Measurements from ENCODE around the gene OSBPL3. TPM values are rescaled to one million over a fixed set of nuclear protein-coding genes. Genes with fewer than 3 reads are reported as not detected.

OSBPL3 gene
- total and polyA plus RNA-seq, 4 donors: 0.28 to 3.0 (median 1.1) TPM

DNA sequence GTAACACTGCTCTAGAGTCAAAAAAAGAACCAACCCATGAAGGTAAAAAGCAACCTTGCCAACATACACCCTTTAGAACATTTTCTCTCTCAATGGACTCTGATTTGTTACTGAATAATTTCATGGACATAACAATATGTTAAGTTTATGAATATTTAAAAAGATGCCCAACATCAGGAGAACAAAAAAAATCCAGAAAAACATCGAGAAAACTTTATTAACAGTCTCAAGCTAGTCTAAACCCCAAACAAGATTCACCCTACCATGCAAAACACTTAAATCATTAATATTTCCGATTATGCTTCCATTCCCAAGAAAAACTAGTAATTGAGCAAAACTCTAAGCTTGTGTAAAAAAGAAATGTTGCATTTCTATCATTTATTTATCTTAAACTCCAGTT is 46.7 kb downstream of the OSBPL3 start:
- WGBS: 88% methylated on average over 2 of the region's 2 CpGs
- DNase-seq (ENCODE audit: low spot score): no peak
- TF ChIP-seq RXRA (IDR thresholded peaks at IDR 0.05) (no peak), RAD21 (IDR thresholded peaks at IDR 0.05) (no peak), SP1 (IDR thresholded peaks at IDR 0.05) (no peak), HNF4G (IDR thresholded peaks at IDR 0.05) (no peak), NR2F2 (IDR thresholded peaks at IDR 0.05) (no peak), YY1 (IDR thresholded peaks at IDR 0.05) (no peak), FOXA2 (IDR thresholded peaks at IDR 0.05) (no peak), GABPA (IDR thresholded peaks at IDR 0.05 in 1 of 2, conservative IDR thresholded peaks at IDR 0.05 in 1 of 2) (no peak), FOXA1 (IDR thresholded peaks at IDR 0.05) (no peak), TAF1 (conservative IDR thresholded peaks at IDR 0.05) (no peak), EGR1 (IDR thresholded peaks at IDR 0.05; ENCODE audit: low read depth in 2 of 2) (no peak), HNF4A (conservative IDR thresholded peaks at IDR 0.05) (no peak)
- TF ChIP-seq, protein P1, sequence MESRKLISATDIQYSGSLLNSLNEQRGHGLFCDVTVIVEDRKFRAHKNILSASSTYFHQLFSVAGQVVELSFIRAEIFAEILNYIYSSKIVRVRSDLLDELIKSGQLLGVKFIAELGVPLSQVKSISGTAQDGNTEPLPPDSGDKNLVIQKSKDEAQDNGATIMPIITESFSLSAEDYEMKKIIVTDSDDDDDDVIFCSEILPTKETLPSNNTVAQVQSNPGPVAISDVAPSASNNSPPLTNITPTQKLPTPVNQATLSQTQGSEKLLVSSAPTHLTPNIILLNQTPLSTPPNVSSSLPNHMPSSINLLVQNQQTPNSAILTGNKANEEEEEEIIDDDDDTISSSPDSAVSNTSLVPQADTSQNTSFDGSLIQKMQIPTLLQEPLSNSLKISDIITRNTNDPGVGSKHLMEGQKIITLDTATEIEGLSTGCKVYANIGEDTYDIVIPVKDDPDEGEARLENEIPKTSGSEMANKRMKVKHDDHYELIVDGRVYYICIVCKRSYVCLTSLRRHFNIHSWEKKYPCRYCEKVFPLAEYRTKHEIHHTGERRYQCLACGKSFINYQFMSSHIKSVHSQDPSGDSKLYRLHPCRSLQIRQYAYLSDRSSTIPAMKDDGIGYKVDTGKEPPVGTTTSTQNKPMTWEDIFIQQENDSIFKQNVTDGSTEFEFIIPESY (IDR thresholded peaks at IDR 0.05): no peak
- TF ChIP-seq, protein P2, sequence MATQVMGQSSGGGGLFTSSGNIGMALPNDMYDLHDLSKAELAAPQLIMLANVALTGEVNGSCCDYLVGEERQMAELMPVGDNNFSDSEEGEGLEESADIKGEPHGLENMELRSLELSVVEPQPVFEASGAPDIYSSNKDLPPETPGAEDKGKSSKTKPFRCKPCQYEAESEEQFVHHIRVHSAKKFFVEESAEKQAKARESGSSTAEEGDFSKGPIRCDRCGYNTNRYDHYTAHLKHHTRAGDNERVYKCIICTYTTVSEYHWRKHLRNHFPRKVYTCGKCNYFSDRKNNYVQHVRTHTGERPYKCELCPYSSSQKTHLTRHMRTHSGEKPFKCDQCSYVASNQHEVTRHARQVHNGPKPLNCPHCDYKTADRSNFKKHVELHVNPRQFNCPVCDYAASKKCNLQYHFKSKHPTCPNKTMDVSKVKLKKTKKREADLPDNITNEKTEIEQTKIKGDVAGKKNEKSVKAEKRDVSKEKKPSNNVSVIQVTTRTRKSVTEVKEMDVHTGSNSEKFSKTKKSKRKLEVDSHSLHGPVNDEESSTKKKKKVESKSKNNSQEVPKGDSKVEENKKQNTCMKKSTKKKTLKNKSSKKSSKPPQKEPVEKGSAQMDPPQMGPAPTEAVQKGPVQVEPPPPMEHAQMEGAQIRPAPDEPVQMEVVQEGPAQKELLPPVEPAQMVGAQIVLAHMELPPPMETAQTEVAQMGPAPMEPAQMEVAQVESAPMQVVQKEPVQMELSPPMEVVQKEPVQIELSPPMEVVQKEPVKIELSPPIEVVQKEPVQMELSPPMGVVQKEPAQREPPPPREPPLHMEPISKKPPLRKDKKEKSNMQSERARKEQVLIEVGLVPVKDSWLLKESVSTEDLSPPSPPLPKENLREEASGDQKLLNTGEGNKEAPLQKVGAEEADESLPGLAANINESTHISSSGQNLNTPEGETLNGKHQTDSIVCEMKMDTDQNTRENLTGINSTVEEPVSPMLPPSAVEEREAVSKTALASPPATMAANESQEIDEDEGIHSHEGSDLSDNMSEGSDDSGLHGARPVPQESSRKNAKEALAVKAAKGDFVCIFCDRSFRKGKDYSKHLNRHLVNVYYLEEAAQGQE (IDR thresholded peaks at IDR 0.05): no peak
- TF ChIP-seq, protein P3, sequence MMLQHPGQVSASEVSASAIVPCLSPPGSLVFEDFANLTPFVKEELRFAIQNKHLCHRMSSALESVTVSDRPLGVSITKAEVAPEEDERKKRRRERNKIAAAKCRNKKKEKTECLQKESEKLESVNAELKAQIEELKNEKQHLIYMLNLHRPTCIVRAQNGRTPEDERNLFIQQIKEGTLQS (IDR thresholded peaks at IDR 0.05): no peak
- TF ChIP-seq, protein P4, sequence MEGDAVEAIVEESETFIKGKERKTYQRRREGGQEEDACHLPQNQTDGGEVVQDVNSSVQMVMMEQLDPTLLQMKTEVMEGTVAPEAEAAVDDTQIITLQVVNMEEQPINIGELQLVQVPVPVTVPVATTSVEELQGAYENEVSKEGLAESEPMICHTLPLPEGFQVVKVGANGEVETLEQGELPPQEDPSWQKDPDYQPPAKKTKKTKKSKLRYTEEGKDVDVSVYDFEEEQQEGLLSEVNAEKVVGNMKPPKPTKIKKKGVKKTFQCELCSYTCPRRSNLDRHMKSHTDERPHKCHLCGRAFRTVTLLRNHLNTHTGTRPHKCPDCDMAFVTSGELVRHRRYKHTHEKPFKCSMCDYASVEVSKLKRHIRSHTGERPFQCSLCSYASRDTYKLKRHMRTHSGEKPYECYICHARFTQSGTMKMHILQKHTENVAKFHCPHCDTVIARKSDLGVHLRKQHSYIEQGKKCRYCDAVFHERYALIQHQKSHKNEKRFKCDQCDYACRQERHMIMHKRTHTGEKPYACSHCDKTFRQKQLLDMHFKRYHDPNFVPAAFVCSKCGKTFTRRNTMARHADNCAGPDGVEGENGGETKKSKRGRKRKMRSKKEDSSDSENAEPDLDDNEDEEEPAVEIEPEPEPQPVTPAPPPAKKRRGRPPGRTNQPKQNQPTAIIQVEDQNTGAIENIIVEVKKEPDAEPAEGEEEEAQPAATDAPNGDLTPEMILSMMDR (IDR thresholded peaks at IDR 0.05; ENCODE audit: low read depth, low read length, missing input control): no peak
- H3K27me3 ChIP-seq (ENCODE audit: control insufficient read depth in 4 of 4, insufficient read depth in 4 of 4, low read length in 3 of 4): no peaks in the 10 kb centered on the region
- H3K9ac ChIP-seq (ENCODE audit: low read depth in 1 of 2, low read length in 2 of 2): no peak overlapping the region
- H3K9me3 ChIP-seq (ENCODE audit: control insufficient read depth in 4 of 4, low read length in 3 of 4): no peaks in the 10 kb centered on the region
- H3K36me3 ChIP-seq (ENCODE audit: control insufficient read depth in 4 of 4, insufficient read depth in 3 of 4, low read depth in 1 of 4, low read length in 3 of 4): no peaks in the 10 kb centered on the region
- no peak overlapping the region for H3K27ac ChIP-seq (ENCODE audit: low read depth in 1 of 2, low read length in 2 of 2)
- no peak overlapping the region for H3K4me3 ChIP-seq (ENCODE audit: low read depth in 1 of 3, low read length in 3 of 3)
- no peaks in the 10 kb centered on the region for H3K4me1 ChIP-seq (ENCODE audit: control insufficient read depth in 4 of 4, insufficient read depth in 4 of 4, low read length in 3 of 4)

DNA sequence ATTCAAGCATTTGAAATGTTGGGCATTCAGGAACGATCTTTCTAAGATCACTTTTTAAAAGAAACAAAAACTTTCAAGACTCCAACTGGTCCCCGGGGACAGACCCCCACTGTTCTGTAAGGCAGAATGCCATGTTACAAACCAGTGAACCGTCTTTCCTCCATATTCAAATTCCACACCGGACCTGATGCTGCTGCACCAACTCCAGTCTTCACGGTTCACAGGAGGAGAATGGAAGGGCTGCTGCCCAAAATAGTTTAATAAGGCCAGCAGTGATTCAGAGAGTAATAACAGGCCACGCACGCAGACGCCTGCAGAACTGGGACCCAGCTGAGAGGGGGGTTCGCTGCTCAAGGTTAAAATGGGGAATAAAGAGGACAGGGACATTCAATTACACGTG is 47.2 kb downstream of the OSBPL3 start:
- H3K4me1 ChIP-seq (ENCODE audit: control insufficient read depth in 4 of 4, insufficient read depth in 4 of 4, low read length in 3 of 4): no peaks in the 10 kb centered on the region
- no peak overlapping the region for H3K27ac ChIP-seq (ENCODE audit: low read depth in 1 of 2, low read length in 2 of 2)
- H3K4me3 ChIP-seq (ENCODE audit: low read depth in 1 of 3, low read length in 3 of 3): no peak overlapping the region
- 90% methylated on average over 10 of the region's 10 CpGs for WGBS
- DNase-seq (ENCODE audit: low spot score): no peak
- no peak overlapping the region for H3K9ac ChIP-seq (ENCODE audit: low read depth in 1 of 2, low read length in 2 of 2)
- no peaks in the 10 kb centered on the region for H3K9me3 ChIP-seq (ENCODE audit: control insufficient read depth in 4 of 4, low read length in 3 of 4)
- H3K36me3 ChIP-seq (ENCODE audit: control insufficient read depth in 4 of 4, insufficient read depth in 3 of 4, low read depth in 1 of 4, low read length in 3 of 4): no peaks in the 10 kb centered on the region
- no peaks in the 10 kb centered on the region for H3K27me3 ChIP-seq (ENCODE audit: control insufficient read depth in 4 of 4, insufficient read depth in 4 of 4, low read length in 3 of 4)
- no peak for TF ChIP-seq HNF4G (IDR thresholded peaks at IDR 0.05)
- TF ChIP-seq EGR1 (IDR thresholded peaks at IDR 0.05; ENCODE audit: low read depth in 2 of 2): no peak
- TF ChIP-seq GABPA (IDR thresholded peaks at IDR 0.05 in 1 of 2, conservative IDR thresholded peaks at IDR 0.05 in 1 of 2): no peak
- TF ChIP-seq, protein P4 (IDR thresholded peaks at IDR 0.05; ENCODE audit: low read depth, low read length, missing input control): no peak
- TF ChIP-seq, protein P2 (IDR thresholded peaks at IDR 0.05): no peak
- no peak for TF ChIP-seq RAD21 (IDR thresholded peaks at IDR 0.05)
- no peak for TF ChIP-seq NR2F2 (IDR thresholded peaks at IDR 0.05)
- TF ChIP-seq, protein P3 (IDR thresholded peaks at IDR 0.05): no peak
- TF ChIP-seq RXRA (IDR thresholded peaks at IDR 0.05): no peak
- no peak for TF ChIP-seq FOXA1 (IDR thresholded peaks at IDR 0.05)
- no peak for TF ChIP-seq JUND (IDR thresholded peaks at IDR 0.05)
- no peak for TF ChIP-seq YY1 (IDR thresholded peaks at IDR 0.05)
- TF ChIP-seq SP1 (IDR thresholded peaks at IDR 0.05): no peak
- no peak for TF ChIP-seq FOXA2 (IDR thresholded peaks at IDR 0.05)
- no peak for TF ChIP-seq TAF1 (conservative IDR thresholded peaks at IDR 0.05)
- no peak for TF ChIP-seq HNF4A (conservative IDR thresholded peaks at IDR 0.05)

Data from liver (tissue), 9 donors.